Breast epithelium (tissue), 4 donors: ENCODE measurements around the gene PCDHGA8. TPM values are rescaled to one million over a fixed set of nuclear protein-coding genes. Genes with fewer than 3 reads are reported as not detected.

ENCODE experiments used
- DNase-seq, 2 donors: peaks; one replicate each; pipeline ENCODE4 v3.0.0-alpha.2; 2019; ENCODE audit warnings: low spot score in 2 of 2
- H3K27ac ChIP-seq, 2 donors: fragments of 200-600 bp; sonication (generic) in 1 of 2; one replicate each; pipeline ENCODE4 v1.5.1; 2016 to 2019; ENCODE audit warnings: mild to moderate bottlenecking in 1 of 2
- H3K27me3 ChIP-seq, 2 donors: fragments of 200-600 bp; sonication (generic) in 1 of 2; one replicate each; pipeline versions ENCODE4 v1.5.1 to v1.6.0; 2017 to 2019; ENCODE audit warnings: control low read depth in 1 of 2, mild to moderate bottlenecking in 1 of 2
- H3K36me3 ChIP-seq: fragments of 200-600 bp; one replicate; pipeline ENCODE4 v1.5.1; 2019
- H3K4me1 ChIP-seq, 2 donors: fragments of 200-600 bp; sonication (generic); one replicate each; pipeline ENCODE4 v1.5.1; 2016 to 2019; ENCODE audit warnings: control low read depth in 1 of 2
- H3K4me3 ChIP-seq, 3 donors: fragments of 200-600 bp; sonication (generic); 1 replicate in 2 of 3; 2 replicates in 1 of 3; pipeline ENCODE4 v1.5.1; 2016 to 2019; ENCODE audit warnings: mild to moderate bottlenecking in 3 of 3, moderate library complexity in 2 of 3
- H3K9me3 ChIP-seq, 2 donors: fragments of 200-600 bp; sonication (generic) in 1 of 2; one replicate each; pipeline ENCODE4 v1.5.1; 2016 to 2019; ENCODE audit warnings: control low read depth in 1 of 2
- POLR2A ChIP-seq: fragments of 450-650 bp; IDR thresholded peaks from one replicate; pipeline ENCODE4 v1.6.1; 2016; ENCODE audit warnings: antibody characterized with exemption, mild to moderate bottlenecking, moderate library complexity
- POLR2AphosphoS5 ChIP-seq, 3 donors: sonication (generic); formaldehyde crosslinking; IDR thresholded peaks; one replicate each; pipeline ENCODE4 v1.6.1; 2017; ENCODE audit warnings: antibody characterized with exemption in 3 of 3
- intact Hi-C: fragments of 100-400 bp; cut with DNase I; formaldehyde crosslinking; loops from one replicate; pipeline ENCODE4 v1.15.1; 2023; ENCODE audit warnings: low total_unique reads
- total RNA-seq, 3 donors: library from RNA; depleted of rRNA; stranded (reverse); fragments of >200 nt; gene quantifications; one replicate each; pipeline ENCODE4 v1.1.0, GENCODE V29; 2016
- TF ChIP-seq, protein P1 (sequence below), 3 donors: fragments of 450-650 bp; IDR thresholded peaks; one replicate each; pipeline ENCODE4 v1.5.1; 2016 to 2017; ENCODE audit warnings: antibody characterized with exemption in 3 of 3, mild to moderate bottlenecking in 3 of 3, moderate library complexity in 3 of 3

PCDHGA8 gene
- total RNA-seq, 3 donors from 2014 or later, result 2.6 to 7.2 (median 6.0) TPM

DNA sequence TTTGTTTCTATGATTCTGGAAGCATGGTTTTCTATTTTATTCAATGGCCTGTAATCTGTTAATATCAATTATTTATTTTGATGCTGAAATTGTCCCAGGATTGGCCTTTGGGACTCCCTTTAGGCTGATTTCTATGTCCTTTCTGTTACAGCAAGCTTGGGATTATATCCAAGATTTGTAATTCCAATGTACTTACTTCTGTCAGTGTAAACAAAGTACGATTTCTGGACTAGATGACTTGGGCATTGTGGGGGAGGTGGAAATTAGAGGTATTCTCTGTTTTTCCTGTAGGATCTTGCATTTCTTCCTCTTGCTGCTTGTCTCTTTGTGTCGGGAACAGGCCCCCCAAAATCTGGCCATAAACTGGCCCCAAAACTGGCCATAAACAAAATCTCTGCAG lies 41.6 kb downstream of the PCDHGA8 start:
- no peak overlapping the region for H3K27ac ChIP-seq
- no peaks in the 10 kb centered on the region for H3K27me3 ChIP-seq
- TF ChIP-seq, protein P1, sequence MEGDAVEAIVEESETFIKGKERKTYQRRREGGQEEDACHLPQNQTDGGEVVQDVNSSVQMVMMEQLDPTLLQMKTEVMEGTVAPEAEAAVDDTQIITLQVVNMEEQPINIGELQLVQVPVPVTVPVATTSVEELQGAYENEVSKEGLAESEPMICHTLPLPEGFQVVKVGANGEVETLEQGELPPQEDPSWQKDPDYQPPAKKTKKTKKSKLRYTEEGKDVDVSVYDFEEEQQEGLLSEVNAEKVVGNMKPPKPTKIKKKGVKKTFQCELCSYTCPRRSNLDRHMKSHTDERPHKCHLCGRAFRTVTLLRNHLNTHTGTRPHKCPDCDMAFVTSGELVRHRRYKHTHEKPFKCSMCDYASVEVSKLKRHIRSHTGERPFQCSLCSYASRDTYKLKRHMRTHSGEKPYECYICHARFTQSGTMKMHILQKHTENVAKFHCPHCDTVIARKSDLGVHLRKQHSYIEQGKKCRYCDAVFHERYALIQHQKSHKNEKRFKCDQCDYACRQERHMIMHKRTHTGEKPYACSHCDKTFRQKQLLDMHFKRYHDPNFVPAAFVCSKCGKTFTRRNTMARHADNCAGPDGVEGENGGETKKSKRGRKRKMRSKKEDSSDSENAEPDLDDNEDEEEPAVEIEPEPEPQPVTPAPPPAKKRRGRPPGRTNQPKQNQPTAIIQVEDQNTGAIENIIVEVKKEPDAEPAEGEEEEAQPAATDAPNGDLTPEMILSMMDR (IDR thresholded peaks at IDR 0.05), result no peak
- TF ChIP-seq POLR2A (no peak), POLR2AphosphoS5 (IDR thresholded peaks at IDR 0.05) (no peak)
- no peak overlapping the region for H3K4me3 ChIP-seq
- intact Hi-C loops, result no loop called here
- DNase-seq, result no peak
- peaks cover 84 to 99% of the 10 kb centered on the region in 2 donors for H3K9me3 ChIP-seq
- H3K4me1 ChIP-seq, result no peaks in the 10 kb centered on the region
- no peaks in the 10 kb centered on the region for H3K36me3 ChIP-seq

DNA sequence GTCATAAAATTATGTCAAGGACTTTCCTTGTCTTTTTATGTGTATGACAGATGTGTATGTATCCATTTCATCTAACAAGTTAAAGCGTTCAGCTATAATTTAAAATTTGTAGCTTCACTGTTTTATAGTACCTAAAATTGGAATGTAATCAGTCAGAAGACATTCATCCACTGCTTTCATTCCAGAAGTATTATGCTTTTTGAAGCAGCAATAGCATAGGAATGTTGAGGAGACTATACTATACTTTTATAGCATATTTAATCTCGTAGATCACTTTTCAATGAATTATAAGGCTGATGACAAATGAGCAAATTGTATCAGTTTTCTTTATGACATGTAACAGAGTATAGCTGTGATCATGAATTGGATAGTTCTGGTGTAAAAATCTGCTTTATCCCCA lies 44.8 kb downstream of the PCDHGA8 start:
- intact Hi-C loops, result no loop called here
- Histone ChIP-seq H3K9me3 (peaks cover 90 to 100% of the 10 kb centered on the region in 2 donors), H3K27ac (no peak overlapping the region), H3K27me3 (no peaks in the 10 kb centered on the region), H3K36me3 (no peaks in the 10 kb centered on the region), H3K4me3 (no peak overlapping the region), H3K4me1 (no peaks in the 10 kb centered on the region)
- no peak for DNase-seq
- TF ChIP-seq, protein P1 (IDR thresholded peaks at IDR 0.05), result no peak
- no peak for TF ChIP-seq POLR2AphosphoS5 (IDR thresholded peaks at IDR 0.05)

DNA sequence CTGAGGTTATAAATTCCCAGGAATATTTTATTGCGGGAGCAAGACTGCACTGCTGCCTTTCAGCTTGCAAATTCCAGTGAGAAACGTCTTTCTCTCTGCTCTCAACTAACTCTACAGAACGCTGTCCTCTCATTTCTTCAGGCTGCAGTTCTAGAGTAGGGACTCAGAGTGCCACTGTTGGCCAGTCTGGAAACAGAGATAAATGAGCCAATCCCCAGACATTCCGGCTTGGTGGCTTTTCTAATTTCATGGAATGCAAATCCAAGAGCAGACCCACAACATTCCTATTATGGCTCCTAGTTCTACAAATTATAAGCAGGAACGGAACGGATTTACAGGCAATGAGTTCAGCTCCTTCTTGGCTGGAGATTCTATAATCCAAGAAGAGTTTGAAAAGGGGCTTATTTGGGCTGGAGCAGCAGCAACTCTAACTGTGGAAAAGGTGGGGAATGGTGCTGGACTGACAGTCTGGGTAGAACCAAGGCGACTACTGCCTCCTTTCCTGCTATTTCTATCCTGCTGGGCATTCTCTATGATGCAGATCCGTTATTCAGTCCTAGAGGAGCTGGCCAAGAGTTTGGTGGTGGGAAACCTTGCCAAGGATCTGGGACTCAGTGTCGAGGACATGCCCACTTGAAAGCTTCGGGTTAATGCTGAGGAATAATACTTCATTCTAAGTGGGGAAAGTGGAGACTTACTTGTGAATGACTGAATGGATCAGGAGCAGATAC lies 47.1 kb downstream of the PCDHGA8 start:
- H3K27me3 ChIP-seq, result no peaks in the 10 kb centered on the region
- TF ChIP-seq POLR2A (no peak), POLR2AphosphoS5 (IDR thresholded peaks at IDR 0.05) (no peak)
- TF ChIP-seq, protein P1 (IDR thresholded peaks at IDR 0.05), result no peak
- no peak overlapping the region for H3K4me3 ChIP-seq
- intact Hi-C loops, result no loop called here
- peaks cover 84 to 97% of the 10 kb centered on the region in 2 donors for H3K9me3 ChIP-seq
- no peaks in the 10 kb centered on the region for H3K36me3 ChIP-seq
- no peak for DNase-seq
- no peaks in the 10 kb centered on the region for H3K4me1 ChIP-seq
- no peak overlapping the region for H3K27ac ChIP-seq

DNA sequence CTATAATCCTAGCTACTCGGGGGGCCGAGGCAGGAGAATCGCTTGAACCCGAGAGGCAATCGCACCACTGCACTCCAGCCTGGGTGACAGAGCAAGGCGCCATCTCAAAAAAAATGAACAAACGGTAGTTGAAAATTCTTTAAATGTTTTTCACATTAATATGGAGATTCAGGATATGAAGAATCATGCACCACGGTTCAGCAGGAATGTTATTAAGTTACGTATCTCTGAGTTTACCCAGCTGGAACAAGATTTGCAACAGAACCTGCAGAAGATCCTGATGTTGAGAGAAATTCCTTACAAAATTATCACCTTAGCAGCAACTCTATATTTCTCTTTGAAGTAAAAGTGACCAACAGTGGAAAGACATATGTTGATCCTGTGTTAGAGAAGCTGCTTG lies 47.9 kb downstream of the PCDHGA8 start:
- DNase-seq, result no peak
- Histone ChIP-seq H3K4me3 (no peak overlapping the region), H3K36me3 (no peaks in the 10 kb centered on the region), H3K27me3 (no peaks in the 10 kb centered on the region), H3K9me3 (peaks cover 89 to 97% of the 10 kb centered on the region in 2 donors), H3K27ac (no peak overlapping the region), H3K4me1 (no peaks in the 10 kb centered on the region)
- TF ChIP-seq POLR2A, result no peak
- intact Hi-C loops, result no loop called here

DNA sequence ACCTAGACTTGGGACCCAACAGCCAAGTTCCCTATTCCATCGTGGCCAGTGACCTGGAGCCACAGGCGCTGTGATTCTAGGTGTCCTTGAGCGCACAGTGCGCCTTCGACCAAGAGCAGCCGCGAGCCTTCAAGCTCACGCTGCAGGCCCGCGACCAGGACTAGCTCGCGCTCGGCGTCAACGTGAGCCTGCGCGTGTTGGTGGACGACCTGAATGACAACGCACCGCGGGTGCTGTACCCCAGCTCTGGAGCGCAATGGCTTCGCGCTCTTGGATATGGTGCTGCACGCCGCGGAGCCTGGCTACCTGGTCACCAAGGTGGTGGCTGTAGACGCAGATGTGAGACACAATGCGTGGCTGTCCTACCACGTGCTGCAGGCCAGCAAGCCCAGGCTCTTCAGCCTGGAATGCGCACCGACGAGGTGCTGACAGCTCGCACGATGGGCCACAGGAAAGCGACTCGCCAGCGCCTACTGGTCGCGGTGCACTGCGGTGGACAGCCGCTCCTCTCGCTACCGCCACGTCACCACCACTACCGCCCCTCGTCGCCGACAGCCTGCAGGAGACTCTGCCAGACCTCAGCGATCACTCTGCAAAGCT lies 49.2 kb downstream of the PCDHGA8 start:
- H3K4me1 ChIP-seq, result no peaks in the 10 kb centered on the region
- no peak for DNase-seq
- H3K27me3 ChIP-seq, result no peaks in the 10 kb centered on the region
- H3K36me3 ChIP-seq, result no peaks in the 10 kb centered on the region
- peaks cover 91 to 97% of the 10 kb centered on the region in 2 donors for H3K9me3 ChIP-seq
- TF ChIP-seq POLR2A (no peak), POLR2AphosphoS5 (IDR thresholded peaks at IDR 0.05) (no peak)
- TF ChIP-seq, protein P1 (IDR thresholded peaks at IDR 0.05), result no peak
- no peak overlapping the region for H3K27ac ChIP-seq
- peak overlapping the region in 1 of 3 donors; percentile 13 for H3K4me3 ChIP-seq
- intact Hi-C loops, result no loop called here

Other genes starting within 250 kb of the PCDHGA8 start
- 1 to 10 TPM; 1.4 to 3.6 (median 2.2) TPM for gene PCDHB6, start 242.6 kb upstream of the PCDHGA8 start, total RNA-seq
- gene PCDHB7, start 220.0 kb upstream of the PCDHGA8 start, total RNA-seq, result 1 to 10 TPM; 2.3 to 4.6 (median 3.4) TPM
- gene PCDHB8, start 214.8 kb upstream of the PCDHGA8 start, total RNA-seq, result 1 to 10 TPM in 1 of 3 donors, under 1 TPM in 2; 0.73 to 4.6 (median 0.80) TPM
- gene PCDHB16, start 210.2 kb upstream of the PCDHGA8 start, total RNA-seq, result 10 to 100 TPM in 1 of 3 donors, 1 to 10 TPM in 2; 4.3 to 11.8 (median 6.3) TPM
- gene PCDHB9, start 205.5 kb upstream of the PCDHGA8 start, total RNA-seq, result 1 to 10 TPM; 2.2 to 4.6 (median 4.1) TPM
- 1 to 10 TPM; 3.8 to 4.8 (median 4.6) TPM for gene PCDHB10, start 200.3 kb upstream of the PCDHGA8 start, total RNA-seq
- gene PCDHB11, start 193.0 kb upstream of the PCDHGA8 start, total RNA-seq, result 1 to 10 TPM; 2.3 to 4.6 (median 2.7) TPM
- 1 to 10 TPM; 3.7 to 5.2 (median 5.0) TPM for gene PCDHB12, start 183.9 kb upstream of the PCDHGA8 start, total RNA-seq
- gene PCDHB13, start 178.7 kb upstream of the PCDHGA8 start, total RNA-seq, result 1 to 10 TPM; 3.7 to 5.9 (median 4.8) TPM
- 1 to 10 TPM; 4.2 to 5.9 (median 5.9) TPM for gene PCDHB14, start 169.3 kb upstream of the PCDHGA8 start, total RNA-seq
- 1 to 10 TPM; 1.6 to 4.2 (median 3.3) TPM for gene PCDHB15, start 147.2 kb upstream of the PCDHGA8 start, total RNA-seq
- gene SLC25A2, start 88.6 kb upstream of the PCDHGA8 start, total RNA-seq, result 1 to 10 TPM in 1 of 3 donors, under 1 TPM in 2; 0.64 to 2.0 (median 0.98) TPM
- gene TAF7, start 71.8 kb upstream of the PCDHGA8 start, total RNA-seq, result 10 to 100 TPM; 59.2 to 96.2 (median 68.2) TPM
- gene PCDHGA1, start 62.1 kb upstream of the PCDHGA8 start, total RNA-seq, result 1 to 10 TPM in 2 of 3 donors, under 1 TPM in 1; 0.80 to 1.3 (median 1.2) TPM
- gene PCDHGA2, start 53.9 kb upstream of the PCDHGA8 start, total RNA-seq, result 1 to 10 TPM; 4.6 to 8.6 (median 6.2) TPM
- 1 to 10 TPM; 4.3 to 5.9 (median 5.0) TPM for gene PCDHGA3, start 48.8 kb upstream of the PCDHGA8 start, total RNA-seq
- gene PCDHGB1, start 42.5 kb upstream of the PCDHGA8 start, total RNA-seq, result 1 to 10 TPM; 2.7 to 5.9 (median 5.1) TPM
- gene PCDHGA4, start 37.6 kb upstream of the PCDHGA8 start, total RNA-seq, result 10 to 100 TPM in 1 of 3 donors, 1 to 10 TPM in 2; 5.3 to 12.1 (median 6.4) TPM
- gene PCDHGB2, start 32.6 kb upstream of the PCDHGA8 start, total RNA-seq, result 10 to 100 TPM in 1 of 3 donors, 1 to 10 TPM in 2; 6.2 to 10.5 (median 7.8) TPM
- gene PCDHGA5, start 28.5 kb upstream of the PCDHGA8 start, total RNA-seq, result 1 to 10 TPM; 5.4 to 9.4 (median 8.8) TPM
- gene PCDHGB3, start 22.4 kb upstream of the PCDHGA8 start, total RNA-seq, result 10 to 100 TPM in 1 of 3 donors, 1 to 10 TPM in 2; 5.3 to 10.2 (median 8.6) TPM
- 1 to 10 TPM; 4.0 to 8.5 (median 8.3) TPM for gene PCDHGA6, start 18.7 kb upstream of the PCDHGA8 start, total RNA-seq
- gene PCDHGA7, start 9.9 kb upstream of the PCDHGA8 start, total RNA-seq, result 10 to 100 TPM in 1 of 3 donors, 1 to 10 TPM in 2; 3.7 to 10.8 (median 10.0) TPM
- 10 to 100 TPM in 1 of 3 donors, 1 to 10 TPM in 2; 5.3 to 10.5 (median 8.9) TPM for gene PCDHGB4, start 4.9 kb upstream of the PCDHGA8 start, total RNA-seq
- 10 to 100 TPM in 2 of 3 donors, 1 to 10 TPM in 1; 7.5 to 20.6 (median 19.8) TPM for gene PCDHGB5, start 5.3 kb downstream of the PCDHGA8 start, total RNA-seq
- 10 to 100 TPM in 2 of 3 donors, 1 to 10 TPM in 1; 7.8 to 16.7 (median 13.8) TPM for gene PCDHGA9, start 10.1 kb downstream of the PCDHGA8 start, total RNA-seq
- gene PCDHGB6, start 15.4 kb downstream of the PCDHGA8 start, total RNA-seq, result 10 to 100 TPM in 2 of 3 donors, 1 to 10 TPM in 1; 8.8 to 12.8 (median 10.8) TPM
- 10 to 100 TPM in 2 of 3 donors, 1 to 10 TPM in 1; 7.2 to 10.7 (median 10.5) TPM for gene PCDHGA10, start 20.4 kb downstream of the PCDHGA8 start, total RNA-seq
- 10 to 100 TPM; 15.4 to 21.3 (median 16.0) TPM for gene PCDHGB7, start 25.0 kb downstream of the PCDHGA8 start, total RNA-seq
- 1 to 10 TPM; 5.0 to 9.8 (median 9.7) TPM for gene PCDHGA11, start 28.4 kb downstream of the PCDHGA8 start, total RNA-seq
- gene PCDHGA12, start 37.9 kb downstream of the PCDHGA8 start, total RNA-seq, result 10 to 100 TPM in 2 of 3 donors, 1 to 10 TPM in 1; 9.8 to 12.0 (median 11.1) TPM
- 10 to 100 TPM; 29.6 to 41.6 (median 35.1) TPM for gene PCDHGC3, start 83.3 kb downstream of the PCDHGA8 start, total RNA-seq
- 1 to 10 TPM; 2.6 to 6.2 (median 6.0) TPM for gene PCDHGC4, start 92.4 kb downstream of the PCDHGA8 start, total RNA-seq
- gene PCDHGC5, start 96.4 kb downstream of the PCDHGA8 start, total RNA-seq, result 1 to 10 TPM; 2.1 to 3.5 (median 3.3) TPM
- gene DIAPH1, start 226.4 kb downstream of the PCDHGA8 start, total RNA-seq, result 10 to 100 TPM; 58.8 to 64.8 (median 63.6) TPM
- gene HDAC3, start 244.2 kb downstream of the PCDHGA8 start, total RNA-seq, result 10 to 100 TPM; 50.2 to 52.5 (median 52.1) TPM
- gene RELL2, start 244.4 kb downstream of the PCDHGA8 start, total RNA-seq, result 1 to 10 TPM; 1.3 to 4.3 (median 4.0) TPM